Lower lobe of right lung (tissue), 2 donors: Measurements from ENCODE around the gene POC1A. TPM values are rescaled to one million over a fixed set of nuclear protein-coding genes. Genes with fewer than 3 reads are reported as not detected.

Experiments
- ATAC-seq, 2 donors: fragments of 200-7000 bp; cut with Tn5 transposase; one replicate each; pipeline ENCODE4 v1.9.1; 2020 to 2022; ENCODE audit warnings: mild to moderate bottlenecking in 2 of 2, moderate library complexity in 2 of 2
- DNase-seq: peaks from one replicate; pipeline ENCODE4 v3.0.0-alpha.2; 2020
- H3K27ac ChIP-seq: fragments of 200-600 bp; one replicate; pipeline ENCODE4 v1.8.0; 2022
- H3K27me3 ChIP-seq: fragments of 200-600 bp; one replicate; pipeline ENCODE4 v1.8.0; 2022; ENCODE audit warnings: low read depth
- H3K36me3 ChIP-seq: fragments of 200-600 bp; one replicate; pipeline ENCODE4 v1.8.0; 2022; ENCODE audit warnings: mild to moderate bottlenecking
- H3K4me1 ChIP-seq: fragments of 200-600 bp; one replicate; pipeline ENCODE4 v1.8.0; 2022
- H3K4me3 ChIP-seq: fragments of 200-600 bp; one replicate; pipeline ENCODE4 v1.8.0; 2022; ENCODE audit warnings: mild to moderate bottlenecking
- H3K9me3 ChIP-seq: fragments of 200-600 bp; one replicate; pipeline ENCODE4 v1.8.0; 2022
- CTCF ChIP-seq: fragments of 200-600 bp; IDR thresholded peaks from one replicate; pipeline ENCODE4 v1.8.0; 2022; ENCODE audit warnings: antibody characterized with exemption, mild to moderate bottlenecking
- intact Hi-C: fragments of 100-400 bp; cut with DNase I; formaldehyde crosslinking; loops from one replicate; pipeline ENCODE4 v1.11.0; 2022
- total RNA-seq: library from RNA; stranded (reverse); fragmentation: NEBNext Ultra II Directional; extraction: Animal tissue kit (Norgen Biotek cat#: 25700); gene quantifications from one replicate; pipeline ENCODE4 v1.2.1, GENCODE V29; 2021
- donor health status: DM: no; HTN: yes; CAD: no; lungs with severe emphysema.

POC1A gene
- total RNA-seq, 1 donor from 2014 or later, result 2.7 TPM

GRCh38 chr3:52145736-52146110, 8.5 kb downstream of the POC1A start:
- intact Hi-C loops, result loop anchor here (10.0 kb wide), 1 partner anchor 141 kb away; no protein-coding TSS in a partner anchor
- Histone ChIP-seq H3K36me3 (peaks cover 6% of the 10 kb centered on the region), H3K4me3 (no peak overlapping the region), H3K9me3 (no peaks in the 10 kb centered on the region), H3K27ac (no peak overlapping the region), H3K4me1 (peaks cover 5% of the 10 kb centered on the region), H3K27me3 (no peaks in the 10 kb centered on the region)
- no peak for DNase-seq
- no peak for ATAC-seq
- TF ChIP-seq CTCF, result no peak

- H3K4me3 ChIP-seq, result no peak overlapping the region
- peak; percentile 30 for DNase-seq
- intact Hi-C loops, result loop anchor here (10.0 kb wide), 1 partner anchor 140 kb away; no protein-coding TSS in a partner anchor
- peaks cover 5% of the 10 kb centered on the region for H3K4me1 ChIP-seq
- no peak for ATAC-seq
- H3K9me3 ChIP-seq, result no peaks in the 10 kb centered on the region
- H3K36me3 ChIP-seq, result peaks cover 6% of the 10 kb centered on the region
- H3K27ac ChIP-seq, result no peak overlapping the region
- H3K27me3 ChIP-seq, result no peaks in the 10 kb centered on the region
- no peak for TF ChIP-seq CTCF
Measured at GRCh38 chr3:52144796-52145735, 9.2 kb downstream of the POC1A start.

GRCh38 chr3:52144034-52144795, 10.0 kb downstream of the POC1A start:
- Histone ChIP-seq H3K9me3 (no peaks in the 10 kb centered on the region), H3K4me3 (no peak overlapping the region), H3K36me3 (peaks cover 6% of the 10 kb centered on the region), H3K4me1 (peaks cover 5% of the 10 kb centered on the region), H3K27ac (no peak overlapping the region), H3K27me3 (no peaks in the 10 kb centered on the region)
- TF ChIP-seq CTCF, result peak; percentile 95
- intact Hi-C loops, result loop anchor here (10.0 kb wide), 1 partner anchor 139 kb away; no protein-coding TSS in a partner anchor
- ATAC-seq (peak; percentile 93), DNase-seq (peak; percentile 89)

GRCh38 chr3:52143616-52144015, 10.6 kb downstream of the POC1A start:
- Histone ChIP-seq H3K36me3 (peaks cover 6% of the 10 kb centered on the region), H3K27me3 (no peaks in the 10 kb centered on the region), H3K4me3 (no peak overlapping the region), H3K4me1 (peaks cover 5% of the 10 kb centered on the region), H3K9me3 (no peaks in the 10 kb centered on the region), H3K27ac (no peak overlapping the region)
- ATAC-seq (no peak), DNase-seq (no peak)
- intact Hi-C loops, result loop anchor here (10.0 kb wide), 1 partner anchor 139 kb away; no protein-coding TSS in a partner anchor
- no peak for TF ChIP-seq CTCF

- H3K4me3 ChIP-seq, result no peak overlapping the region
- no peaks in the 10 kb centered on the region for H3K27me3 ChIP-seq
- DNase-seq (no peak), ATAC-seq (no peak)
- H3K4me1 ChIP-seq, result peaks cover 5% of the 10 kb centered on the region
- peaks cover 6% of the 10 kb centered on the region for H3K36me3 ChIP-seq
- H3K27ac ChIP-seq, result no peak overlapping the region
- intact Hi-C loops, result loop anchor here (10.0 kb wide), 1 partner anchor 138 kb away; no protein-coding TSS in a partner anchor
- TF ChIP-seq CTCF, result no peak
- H3K9me3 ChIP-seq, result no peaks in the 10 kb centered on the region
Measured at GRCh38 chr3:52143156-52143555, 11.1 kb downstream of the POC1A start.
